Mucosa of descending colon (tissue), 3 donors: ENCODE results near the gene PCDHGA7. TPM values are rescaled to one million over a fixed set of nuclear protein-coding genes. Genes with fewer than 3 reads are reported as not detected.
"Not testable (repeated sequence)": the region's sequence is repeated elsewhere in the genome, so short reads cannot be mapped to it uniquely, and the experiment has no call there.

Experiments
- ATAC-seq: fragments of 200-7000 bp; cut with Tn5 transposase; one replicate; pipeline ENCODE4 v1.9.1; 2020; ENCODE audit warnings: mild to moderate bottlenecking, moderate library complexity
- DNase-seq, 3 donors: peaks; one replicate each; pipeline ENCODE4 v3.0.0-alpha.2; 2020
- H3K36me3 ChIP-seq: fragments of 200-600 bp; one replicate; pipeline ENCODE4 v1.8.0; 2021; ENCODE audit warnings: low read depth, mild to moderate bottlenecking
- H3K4me1 ChIP-seq: fragments of 200-600 bp; one replicate; pipeline ENCODE4 v1.8.0; 2021; ENCODE audit warnings: low read depth, mild to moderate bottlenecking
- H3K4me3 ChIP-seq: fragments of 200-600 bp; one replicate; pipeline ENCODE4 v1.8.0; 2021; ENCODE audit warnings: mild to moderate bottlenecking
- H3K9me3 ChIP-seq: fragments of 200-600 bp; one replicate; pipeline ENCODE4 v1.8.0; 2021; ENCODE audit warnings: mild to moderate bottlenecking
- intact Hi-C, 2 donors: fragments of 100-400 bp; cut with DNase I in 1 of 2; cut with micrococcal nuclease in 1 of 2; formaldehyde crosslinking; loops; one replicate each; pipeline versions ENCODE4 v1.11.0 to v1.11.1; 2022; cut with DNase I, micrococcal nuclease
- total RNA-seq, 3 donors: library from RNA; stranded (reverse); fragmentation: NEBNext Ultra II Directional in 2 of 3; extraction: Animal tissue kit (Norgen Biotek cat#: 25700) in 2 of 3; gene quantifications; one replicate each; pipeline versions ENCODE4 v1.2.1 to v1.2.4, GENCODE V29; 2021 to 2023
- TF ChIP-seq, protein P1 (sequence below): fragments of 200-600 bp; IDR thresholded peaks from one replicate; pipeline ENCODE4 v1.8.0; 2022; ENCODE audit warnings: antibody characterized with exemption, mild to moderate bottlenecking
- donor health status: DM: no; HTN: no; CAD: no; lungs with moderate emphysema.
- donor health status: DM: no; HTN: no; CAD: no.
- donor health status: DM: no; HTN: yes; CAD: no.

Gene PCDHGA7
- total RNA-seq, 3 donors from 2014 or later = 1.0 to 5.6 (median 1.7) TPM

GRCh38 chr5:141343953-141344463 is 38.5 kb upstream of the PCDHGA7 start:
- H3K9me3 ChIP-seq = peaks cover 80% of the 10 kb centered on the region
- DNase-seq (no peak), ATAC-seq (no peak)
- no peak overlapping the region for H3K4me3 ChIP-seq
- TF ChIP-seq, protein P1, sequence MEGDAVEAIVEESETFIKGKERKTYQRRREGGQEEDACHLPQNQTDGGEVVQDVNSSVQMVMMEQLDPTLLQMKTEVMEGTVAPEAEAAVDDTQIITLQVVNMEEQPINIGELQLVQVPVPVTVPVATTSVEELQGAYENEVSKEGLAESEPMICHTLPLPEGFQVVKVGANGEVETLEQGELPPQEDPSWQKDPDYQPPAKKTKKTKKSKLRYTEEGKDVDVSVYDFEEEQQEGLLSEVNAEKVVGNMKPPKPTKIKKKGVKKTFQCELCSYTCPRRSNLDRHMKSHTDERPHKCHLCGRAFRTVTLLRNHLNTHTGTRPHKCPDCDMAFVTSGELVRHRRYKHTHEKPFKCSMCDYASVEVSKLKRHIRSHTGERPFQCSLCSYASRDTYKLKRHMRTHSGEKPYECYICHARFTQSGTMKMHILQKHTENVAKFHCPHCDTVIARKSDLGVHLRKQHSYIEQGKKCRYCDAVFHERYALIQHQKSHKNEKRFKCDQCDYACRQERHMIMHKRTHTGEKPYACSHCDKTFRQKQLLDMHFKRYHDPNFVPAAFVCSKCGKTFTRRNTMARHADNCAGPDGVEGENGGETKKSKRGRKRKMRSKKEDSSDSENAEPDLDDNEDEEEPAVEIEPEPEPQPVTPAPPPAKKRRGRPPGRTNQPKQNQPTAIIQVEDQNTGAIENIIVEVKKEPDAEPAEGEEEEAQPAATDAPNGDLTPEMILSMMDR = no peak
- no peaks in the 10 kb centered on the region for H3K4me1 ChIP-seq
- intact Hi-C loops = no loop called here
- no peaks in the 10 kb centered on the region for H3K36me3 ChIP-seq

GRCh38 chr5:141345327-141345726 is 37.2 kb upstream of the PCDHGA7 start:
- no peak for ATAC-seq
- intact Hi-C loops = no loop called here
- DNase-seq = no peak
- Histone ChIP-seq H3K4me3 (no peak overlapping the region), H3K36me3 (no peaks in the 10 kb centered on the region), H3K4me1 (no peaks in the 10 kb centered on the region), H3K9me3 (peaks cover 74% of the 10 kb centered on the region)
- TF ChIP-seq, protein P1 = no peak

DNA sequence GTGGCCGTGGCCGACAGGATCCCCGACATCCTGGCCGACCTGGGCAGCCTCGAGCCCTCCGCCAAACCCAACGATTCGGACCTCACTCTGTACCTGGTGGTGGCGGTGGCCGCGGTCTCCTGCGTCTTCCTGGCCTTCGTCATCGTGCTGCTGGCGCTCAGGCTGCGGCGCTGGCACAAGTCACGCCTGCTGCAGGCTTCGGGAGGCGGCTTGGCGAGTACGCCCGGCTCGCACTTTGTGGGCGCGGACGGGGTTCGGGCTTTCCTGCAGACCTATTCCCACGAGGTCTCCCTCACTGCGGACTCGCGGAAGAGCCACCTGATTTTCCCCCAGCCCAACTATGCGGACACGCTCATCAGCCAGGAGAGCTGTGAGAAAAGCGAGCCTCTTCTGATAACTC is 36.5 kb upstream of the PCDHGA7 start:
- H3K9me3 ChIP-seq = peaks cover 70% of the 10 kb centered on the region
- H3K4me1 ChIP-seq, H3K36me3 ChIP-seq, ATAC-seq, DNase-seq, intact Hi-C loops, H3K4me3 ChIP-seq: not testable (repeated sequence)

- ATAC-seq (peak; percentile 50), DNase-seq (peak in 2 of 3 donors; percentile 27 to 42)
- intact Hi-C loops = no loop called here
- Histone ChIP-seq H3K9me3 (peaks cover 50% of the 10 kb centered on the region), H3K4me3 (no peak within 1 kb of the TSS), H3K4me1 (no peaks in the 10 kb centered on the region), H3K36me3 (no peaks in the 10 kb centered on the region)
- TF ChIP-seq, protein P1 = no peak
Measured at GRCh38 chr5:141349917-141350619, 32.5 kb upstream of the PCDHGA7 start, which contains the start of gene PCDHGB1. Gene PCDHGB1 (plus strand): TSS chr5:141350099. CDS start chr5:141350261, 162 bp downstream.

DNA sequence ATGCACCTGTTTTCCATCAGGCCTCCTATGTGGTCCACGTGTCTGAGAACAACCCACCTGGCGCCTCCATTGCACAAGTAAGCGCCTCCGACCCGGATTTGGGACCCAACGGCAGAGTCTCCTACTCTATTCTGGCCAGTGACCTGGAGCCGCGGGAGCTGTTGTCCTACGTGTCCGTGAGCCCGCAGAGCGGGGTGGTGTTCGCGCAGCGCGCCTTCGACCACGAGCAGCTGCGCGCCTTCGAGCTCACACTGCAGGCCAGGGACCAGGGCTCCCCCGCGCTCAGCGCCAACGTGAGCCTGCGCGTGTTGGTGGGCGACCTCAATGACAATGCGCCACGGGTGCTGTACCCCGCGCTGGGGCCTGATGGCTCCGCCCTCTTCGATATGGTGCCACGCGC is 31.0 kb upstream of the PCDHGA7 start:
- Histone ChIP-seq H3K9me3 (peaks cover 46% of the 10 kb centered on the region), H3K4me1 (no peaks in the 10 kb centered on the region), H3K36me3 (no peaks in the 10 kb centered on the region), H3K4me3 (no peak overlapping the region)
- TF ChIP-seq, protein P1 = no peak
- intact Hi-C loops = no loop called here
- ATAC-seq (no peak), DNase-seq (no peak)

GRCh38 chr5:141354900-141355469 is 27.6 kb upstream of the PCDHGA7 start, which contains the start of gene PCDHGA4:
Gene PCDHGA4 (plus strand): TSS chr5:141355021. CDS start chr5:141355108, 87 bp downstream.
- Histone ChIP-seq H3K4me1 (no peaks in the 10 kb centered on the region), H3K36me3 (no peaks in the 10 kb centered on the region), H3K4me3 (no peak within 1 kb of the TSS), H3K9me3 (peaks cover 41% of the 10 kb centered on the region)
- TF ChIP-seq, protein P1 = no peak
- ATAC-seq = no peak
- intact Hi-C loops = no loop called here
- no peak for DNase-seq
